Stimulated activated CD4-positive, alpha-beta T cell treated with anti-CD3 and anti-CD28 coated beads, Interleukin-4, amount 100 ng/mL, for 4 hours (primary cell): ENCODE measurements around the gene CTXND2.
"Not testable (repeated sequence)": the region's sequence is repeated elsewhere in the genome, so short reads cannot be mapped to it uniquely, and the experiment has no call there.

Experiments
- DNase-seq, 2 experiments: peaks; one replicate each; pipeline ENCODE4 v3.0.0-alpha.2; 2020

CTXND2 gene

GRCh38 chr1:150887018-150887417, at the start of gene CTXND2:
CTXND2 (plus strand) TSS chr1:150887136; CDS start chr1:150912315, 25,179 bp downstream.
- DNase-seq: no peak

DNA sequence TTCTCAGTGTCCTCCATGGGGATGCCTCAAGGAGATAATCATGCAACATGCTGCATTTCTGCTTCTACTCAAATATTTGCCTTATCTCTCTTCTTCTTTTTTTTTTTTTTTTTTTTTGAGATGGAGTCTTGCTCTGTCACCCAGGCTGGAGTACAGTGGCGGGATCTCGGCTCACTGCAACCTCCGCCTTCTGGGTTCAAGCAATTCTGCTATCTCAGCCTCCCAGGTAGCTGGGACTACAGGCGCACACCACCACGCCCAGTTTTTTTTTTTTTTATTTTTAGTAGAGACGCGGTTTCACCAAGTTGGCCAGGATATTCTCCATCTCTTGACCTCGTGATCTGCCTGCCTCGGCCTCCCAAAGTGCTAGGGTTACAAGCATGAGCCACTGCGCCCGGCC, 46.1 kb upstream of the CTXND2 start:
- not testable (repeated sequence) for DNase-seq

- no peak for DNase-seq
These were observed 45.3 kb upstream of the CTXND2 start for GRCh38 chr1:150841626-150842025.

DNA sequence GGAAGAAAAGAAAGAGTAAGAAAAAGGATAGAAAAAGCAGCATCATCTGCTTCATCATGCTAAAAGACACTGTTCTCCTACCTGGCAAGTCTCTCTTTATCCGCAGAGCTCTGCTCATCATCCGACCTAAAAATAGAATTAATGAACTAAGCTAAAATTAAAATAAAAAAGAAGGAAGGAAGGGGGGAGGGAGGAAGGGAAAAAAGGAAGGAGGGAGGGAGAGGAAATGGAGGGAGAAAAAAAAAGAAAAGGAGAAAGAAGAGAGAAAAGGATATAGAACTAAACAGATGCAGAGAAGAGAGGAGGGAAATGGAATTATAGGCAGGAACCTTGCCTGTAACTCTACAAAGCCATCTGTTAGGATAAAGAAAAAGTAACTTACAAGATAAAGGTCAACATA, 44.6 kb upstream of the CTXND2 start:
- no peak for DNase-seq

DNA sequence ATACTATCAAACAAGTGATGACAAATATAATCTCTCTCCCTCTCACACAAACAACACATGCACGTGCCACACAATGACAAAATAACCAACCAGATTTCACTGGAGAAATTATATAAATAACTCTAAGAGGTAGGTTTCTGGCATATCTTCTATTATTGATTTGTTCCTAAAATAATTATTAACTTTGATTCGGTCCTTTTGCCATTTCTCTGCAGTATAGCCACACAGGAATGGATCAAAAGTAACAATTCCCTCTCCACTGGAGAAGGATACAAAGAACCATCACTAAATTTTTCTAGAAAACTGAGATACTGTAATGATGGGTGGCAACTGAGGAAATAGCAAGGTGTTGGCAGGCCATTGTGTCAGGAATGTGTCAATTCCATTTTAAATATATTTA, 44.0 kb upstream of the CTXND2 start:
- DNase-seq: no peak

- no peak for DNase-seq
These were observed 43.5 kb upstream of the CTXND2 start for GRCh38 chr1:150843474-150843873.

- DNase-seq: no peak
These were observed 40.3 kb upstream of the CTXND2 start for GRCh38 chr1:150846473-150847146.

- not testable (repeated sequence) for DNase-seq
These were observed 36.1 kb upstream of the CTXND2 start for GRCh38 chr1:150850801-150851362.

- not testable (repeated sequence) for DNase-seq
These were observed 34.2 kb upstream of the CTXND2 start for GRCh38 chr1:150852734-150853133.

GRCh38 chr1:150863724-150864123, 23.2 kb upstream of the CTXND2 start:
- DNase-seq: no peak

- not testable (repeated sequence) for DNase-seq
These were observed 22.7 kb upstream of the CTXND2 start for GRCh38 chr1:150864200-150864599.

DNA sequence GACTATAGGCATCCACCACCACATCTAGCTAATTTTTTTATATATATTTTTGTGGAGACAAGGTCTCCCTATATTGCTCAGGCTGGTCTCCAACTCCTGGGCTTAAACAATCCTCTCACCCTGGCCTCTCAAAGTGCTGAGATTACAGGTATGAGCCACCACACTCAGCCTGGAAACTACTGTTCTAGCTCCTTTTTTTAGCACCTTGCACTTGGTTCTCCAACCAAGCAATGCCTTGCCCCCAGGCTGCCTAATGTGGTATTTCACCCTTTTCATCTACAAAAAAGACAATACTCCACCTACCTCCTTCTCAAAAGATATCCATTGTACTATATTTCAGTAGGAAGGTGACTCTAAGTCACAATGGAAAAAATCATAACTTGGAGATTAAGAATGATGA, 17.3 kb upstream of the CTXND2 start:
- DNase-seq: no peak

GRCh38 chr1:150872572-150872971, 14.4 kb upstream of the CTXND2 start:
- DNase-seq: no peak

GRCh38 chr1:150873521-150873920, 13.4 kb upstream of the CTXND2 start:
- DNase-seq: no peak

DNA sequence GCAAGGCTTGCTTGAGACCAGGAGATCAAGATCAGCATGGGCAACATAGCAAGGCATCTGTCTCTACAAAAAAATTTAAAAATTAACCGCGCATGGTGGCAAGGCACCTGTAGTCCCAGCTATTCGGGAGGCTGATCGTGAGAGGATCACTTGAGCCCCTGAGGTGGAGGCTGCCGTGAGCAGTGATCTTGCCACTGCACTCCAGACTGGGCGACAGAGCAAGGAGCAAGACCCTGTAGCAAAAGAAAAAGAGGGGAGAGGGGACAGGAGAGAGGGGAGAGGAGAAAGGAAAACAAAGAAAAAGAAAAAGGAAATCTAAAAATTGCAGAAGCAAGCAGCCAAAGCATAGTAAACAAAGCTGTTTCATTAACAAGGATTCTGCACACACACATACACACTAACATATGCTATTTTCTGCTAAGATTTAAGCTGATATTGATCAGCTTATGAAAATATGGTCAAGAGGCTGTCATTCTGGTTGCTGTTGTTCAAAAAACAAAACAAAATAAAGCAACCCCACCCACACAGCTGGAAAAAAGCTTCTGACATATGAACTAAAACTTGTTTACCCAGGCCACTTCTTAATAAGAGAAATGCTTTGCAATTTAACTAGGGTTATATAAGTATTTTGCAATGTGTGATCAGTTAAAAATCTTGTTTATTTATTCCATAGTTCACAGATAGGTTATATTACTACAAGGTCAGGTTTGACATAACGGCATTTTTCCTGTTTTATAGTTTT, 12.3 kb upstream of the CTXND2 start:
- DNase-seq: no peak

- no peak for DNase-seq
These were observed 11.5 kb upstream of the CTXND2 start for GRCh38 chr1:150875197-150876118.

DNA sequence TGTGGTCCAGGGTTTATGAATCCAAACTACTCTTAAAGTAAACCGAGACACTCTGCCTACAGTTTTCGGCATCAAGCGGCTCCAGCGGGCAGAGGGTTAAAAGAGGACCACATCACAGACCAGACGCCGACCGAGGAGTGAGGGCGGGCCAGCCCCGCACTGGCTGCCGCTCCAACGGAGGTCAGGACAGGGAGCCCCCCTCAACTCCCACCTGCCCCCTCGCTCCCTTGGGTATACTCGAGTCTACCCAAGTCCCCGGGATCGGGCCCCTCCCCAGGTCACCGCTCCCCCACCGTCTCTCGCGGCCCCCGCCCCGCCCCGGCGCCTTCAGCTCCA, 10.8 kb upstream of the CTXND2 start:
- no peak for DNase-seq

DNA sequence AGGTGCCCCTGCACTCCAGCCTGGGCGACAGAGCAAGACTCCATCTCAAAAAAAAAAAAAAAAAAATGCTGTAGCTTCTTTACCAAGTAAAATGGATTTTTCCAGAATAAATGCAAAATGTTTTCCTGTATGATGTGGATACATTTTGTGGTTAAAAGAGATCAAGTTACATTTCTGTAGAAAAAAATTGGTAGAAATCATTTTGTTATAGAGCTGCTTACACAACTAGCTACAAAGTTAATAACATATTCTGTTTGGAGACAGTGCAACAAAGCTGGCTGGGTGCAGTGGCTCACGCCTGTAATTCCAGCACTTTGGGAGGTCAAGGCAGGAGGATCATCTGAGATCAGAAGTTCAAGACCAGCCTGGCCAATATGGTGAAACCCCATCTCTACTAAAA, 8.0 kb upstream of the CTXND2 start:
- DNase-seq: not testable (repeated sequence)

DNA sequence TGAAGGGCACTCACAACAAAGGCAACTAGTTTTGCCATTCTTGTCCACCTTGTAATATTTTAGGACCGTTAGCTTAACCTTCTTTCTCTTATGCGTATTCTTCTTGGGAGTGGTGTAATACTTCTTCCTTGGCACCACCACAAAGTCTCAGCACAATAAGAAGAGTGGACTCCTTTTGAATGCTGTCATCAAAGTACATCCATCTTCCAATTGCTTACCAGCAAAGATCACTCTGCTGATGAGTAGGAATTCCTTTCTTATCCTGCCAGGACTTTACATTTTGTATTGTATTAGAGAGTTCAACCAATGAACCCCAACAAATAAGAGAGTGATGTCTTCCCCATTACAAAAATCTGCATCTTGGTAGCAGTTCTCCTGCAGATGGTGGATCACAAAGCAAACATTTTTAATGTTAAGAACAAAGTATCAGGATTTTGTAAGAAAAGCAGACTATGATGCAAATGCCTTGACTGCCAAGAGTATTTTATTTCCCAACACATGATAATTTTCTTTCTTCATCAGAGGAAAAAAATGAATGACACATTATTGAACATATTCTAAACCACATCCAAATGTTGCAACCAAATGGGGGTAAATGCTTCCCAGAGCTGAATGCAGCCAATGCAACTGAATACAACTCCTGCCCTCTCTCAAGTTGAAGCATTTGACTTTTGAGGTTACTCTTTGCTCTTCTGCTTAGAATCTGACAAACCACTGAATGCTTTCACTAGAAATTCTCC, 5.4 kb upstream of the CTXND2 start:
- DNase-seq: no peak

DNA sequence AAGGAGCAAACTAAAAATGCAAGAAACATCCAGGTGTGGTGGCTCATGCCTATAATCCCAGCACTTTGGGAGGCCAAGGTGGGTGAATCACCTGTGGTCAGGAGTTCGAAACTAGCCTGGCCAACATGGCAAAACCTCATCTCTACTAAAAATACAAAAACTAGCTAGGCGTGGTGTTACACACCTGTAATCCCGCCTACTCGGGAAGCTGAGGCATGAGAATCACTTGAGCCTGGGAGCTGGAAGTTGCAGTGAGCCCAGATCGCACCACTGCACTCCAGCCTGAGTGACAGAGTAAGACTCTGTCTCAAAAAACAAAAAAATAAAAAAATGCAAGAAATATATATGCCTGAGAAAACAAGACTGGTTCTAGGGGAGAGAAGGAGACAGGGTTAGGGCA, 3.8 kb upstream of the CTXND2 start:
- not testable (repeated sequence) for DNase-seq

- no peak for DNase-seq
These were observed 1.8 kb downstream of the CTXND2 start for GRCh38 chr1:150888727-150889126.

- DNase-seq: no peak
These were observed 3.1 kb downstream of the CTXND2 start for GRCh38 chr1:150890033-150890416.
